IPS-NIHi11 (cell line): Measurements from ENCODE around the gene PTPRU.
"Not testable (repeated sequence)": the region's sequence is repeated elsewhere in the genome, so short reads cannot be mapped to it uniquely, and the experiment has no call there.

Experiments used
- DNase-seq: peaks from one replicate; pipeline ENCODE4 v3.0.0; 2012; ENCODE audit warnings: mixed read lengths, low spot score

The PTPRU gene

GRCh38 chr1:29222260-29222659 lies 14.1 kb upstream of the PTPRU start:
- not testable (repeated sequence) for DNase-seq

GRCh38 chr1:29222686-29223085 lies 13.6 kb upstream of the PTPRU start:
- DNase-seq = no peak

- DNase-seq = no peak
Observed at GRCh38 chr1:29223521-29223920, 12.8 kb upstream of the PTPRU start.

GRCh38 chr1:29224356-29224837 lies 11.9 kb upstream of the PTPRU start:
- DNase-seq = no peak

- no peak for DNase-seq
Observed at GRCh38 chr1:29225361-29225760, 11.0 kb upstream of the PTPRU start.

GRCh38 chr1:29227511-29227910 lies 8.8 kb upstream of the PTPRU start:
- DNase-seq = no peak

GRCh38 chr1:29230204-29230552 lies 6.1 kb upstream of the PTPRU start:
- no peak for DNase-seq

GRCh38 chr1:29230553-29231378 lies 5.6 kb upstream of the PTPRU start, which contains the start of gene MECR:
Gene MECR, minus strand, starts transcription at chr1:29230934. Its CDS starts 28 bp downstream, at chr1:29230906.
- DNase-seq = peak; percentile 98

- DNase-seq = no peak
Observed at GRCh38 chr1:29232387-29232786, 3.9 kb upstream of the PTPRU start.

GRCh38 chr1:29233693-29234092 lies 2.6 kb upstream of the PTPRU start:
- DNase-seq = no peak

- DNase-seq = no peak
Observed at GRCh38 chr1:29234471-29234870, 1.9 kb upstream of the PTPRU start.

GRCh38 chr1:29234881-29235280 lies 1.4 kb upstream of the PTPRU start:
- DNase-seq = not testable (repeated sequence)

- DNase-seq = no peak
Observed at GRCh38 chr1:29236712-29237128, 398 bp downstream of the PTPRU start.

GRCh38 chr1:29237129-29237821 lies 953 bp downstream of the PTPRU start:
- DNase-seq = peak; percentile 65

- DNase-seq = peak; percentile 48
Observed at GRCh38 chr1:29237852-29238619, 1.7 kb downstream of the PTPRU start.

GRCh38 chr1:29238620-29239002 lies 2.3 kb downstream of the PTPRU start:
- no peak for DNase-seq

GRCh38 chr1:29239142-29239541 lies 2.8 kb downstream of the PTPRU start:
- DNase-seq = no peak

GRCh38 chr1:29240400-29240837 lies 4.1 kb downstream of the PTPRU start:
- DNase-seq = peak; percentile 50

- DNase-seq = no peak
Observed at GRCh38 chr1:29240986-29241385, 4.7 kb downstream of the PTPRU start.

- no peak for DNase-seq
Observed at GRCh38 chr1:29243023-29243870, 6.9 kb downstream of the PTPRU start.

- DNase-seq = no peak
Observed at GRCh38 chr1:29243871-29244200, 7.5 kb downstream of the PTPRU start.

- no peak for DNase-seq
Observed at GRCh38 chr1:29245261-29245660, 8.9 kb downstream of the PTPRU start.
